HepG2 (cell line): ENCODE results near the gene FBXO9. TPM values are rescaled to one million over a fixed set of nuclear protein-coding genes. Genes with fewer than 3 reads are reported as not detected.

ENCODE experiments used
- ARID2 ChIP-seq: sonication (generic); formaldehyde crosslinking; IDR thresholded peaks from 2 replicates; pipeline ENCODE4 v1.8.1; 2022; ENCODE audit warnings: mild to moderate bottlenecking, missing genetic modification reagents, borderline replicate concordance
- ATF1 ChIP-seq: IDR thresholded peaks from 2 replicates; pipeline ENCODE4 v1.6.1; 2016; ENCODE audit warnings: mild to moderate bottlenecking, control low read depth
- FOSL2 ChIP-seq: sonication (generic); formaldehyde crosslinking; IDR thresholded peaks from 2 replicates; pipeline ENCODE4 v1.4.0; 2020; ENCODE audit warnings: missing genetic modification reagents
- FOXP1 ChIP-seq, 2 experiments: fragments of 450-650 bp in 1 of 2; IDR thresholded peaks; 2 replicates each; pipeline ENCODE4 v1.6.1; 2017 to 2018; ENCODE audit warnings: antibody characterized with exemption in 1 of 2
- GATAD2A ChIP-seq: IDR thresholded peaks from 2 replicates; pipeline ENCODE4 v1.6.1; 2016
- HCFC1 ChIP-seq: fragments of 150-350 bp; IDR thresholded peaks from 2 replicates; pipeline ENCODE4 v1.6.1; 2014; ENCODE audit warnings: low read depth, low read length
- PHF20 ChIP-seq: sonication (generic); formaldehyde crosslinking; IDR thresholded peaks from 2 replicates; pipeline ENCODE4 v1.5.0; 2020; ENCODE audit warnings: mild to moderate bottlenecking, missing genetic modification reagents
- RXRB ChIP-seq: IDR thresholded peaks from 2 replicates; pipeline ENCODE4 v1.6.1; 2016; ENCODE audit warnings: borderline replicate concordance, missing genetic modification reagents, missing compliant biosample characterization
- SIN3B ChIP-seq: fragments of 150-350 bp; IDR thresholded peaks from 2 replicates; pipeline ENCODE4 v1.6.1; 2014; ENCODE audit warnings: low read length
- SIX4 ChIP-seq: sonication (generic); formaldehyde crosslinking; IDR thresholded peaks from 2 replicates; pipeline ENCODE4 v1.4.0; 2020; ENCODE audit warnings: missing genetic modification reagents
- ZEB1 ChIP-seq: IDR thresholded peaks from 2 replicates; pipeline ENCODE4 v1.6.1; 2012; ENCODE audit warnings: mild to moderate bottlenecking, low read depth, inconsistent platforms; ENCODE audit not compliant: insufficient replicate concordance
- ZFP37 ChIP-seq: sonication (generic); formaldehyde crosslinking; IDR thresholded peaks from 2 replicates; pipeline ENCODE4 v1.4.0; 2020; ENCODE audit warnings: missing genetic modification reagents, borderline replicate concordance
- ZNF230 ChIP-seq: sonication (generic); formaldehyde crosslinking; IDR thresholded peaks from 2 replicates; pipeline ENCODE4 v1.4.0; 2020; ENCODE audit warnings: mild to moderate bottlenecking, missing genetic modification reagents
- ZNF232 ChIP-seq: sonication (generic); formaldehyde crosslinking; IDR thresholded peaks from 2 replicates; pipeline ENCODE4 v1.4.0; 2020; ENCODE audit warnings: missing genetic modification reagents, borderline replicate concordance
- ZNF256 ChIP-seq: sonication (generic); formaldehyde crosslinking; conservative IDR thresholded peaks from 2 replicates; pipeline ENCODE4 v1.4.0; 2020; ENCODE audit warnings: missing genetic modification reagents
- ZNF747 ChIP-seq: sonication (generic); formaldehyde crosslinking; IDR thresholded peaks from 2 replicates; pipeline ENCODE4 v1.8.1; 2023; ENCODE audit warnings: missing genetic modification reagents, mild to moderate bottlenecking, borderline replicate concordance
- ZNF749 ChIP-seq: sonication (generic); formaldehyde crosslinking; IDR thresholded peaks from 2 replicates; pipeline ENCODE4 v1.8.0; 2022; ENCODE audit warnings: mild to moderate bottlenecking, missing genetic modification reagents, moderate library complexity, borderline replicate concordance
- ZSCAN9 ChIP-seq: IDR thresholded peaks from 2 replicates; pipeline ENCODE4 v1.6.1; 2016; ENCODE audit warnings: borderline replicate concordance
- polyA plus RNA-seq, 8 experiments: library from polyadenylated mRNA; depleted of rRNA in 3 of 8; stranded (reverse) in 7 of 8; unstranded in 1 of 8; fragments of >200 nt; fragmentation: Illumina TruSeq in 4 of 8; extraction: Trizol in 4 of 8; gene quantifications; 2 replicates each; pipeline versions ENCODE4 v1.2.1 to v1.2.3, GENCODE V29; 2011 to 2016; ENCODE audit warnings: low read depth in 4 of 8, missing spikeins in 1 of 8, mixed read lengths in 1 of 8; ENCODE audit not compliant: insufficient read depth in 1 of 8
- total RNA-seq, 5 experiments: library from RNA; depleted of rRNA; stranded (reverse); fragments of >200 nt; fragmentation: Illumina TruSeq; extraction: Trizol; gene quantifications; 2 replicates each; pipeline ENCODE4 v1.2.3, GENCODE V29; 2016; ENCODE audit warnings: low read depth in 1 of 5
- TF ChIP-seq, protein P1 (sequence below): sonication (generic); formaldehyde crosslinking; IDR thresholded peaks from 2 replicates; pipeline ENCODE4 v1.4.0; 2020; ENCODE audit warnings: missing genetic modification reagents, mild to moderate bottlenecking, borderline replicate concordance
- TF ChIP-seq, protein P2 (sequence below): sonication (generic); formaldehyde crosslinking; IDR thresholded peaks from 2 replicates; pipeline ENCODE4 v1.4.0; 2020; ENCODE audit warnings: missing genetic modification reagents, borderline replicate concordance
- TF ChIP-seq, protein P3 (sequence below): sonication (generic); formaldehyde crosslinking; IDR thresholded peaks from 2 replicates; pipeline ENCODE4 v1.8.0; 2022; ENCODE audit warnings: mild to moderate bottlenecking, missing genetic modification reagents; ENCODE audit not compliant: insufficient replicate concordance
- TF ChIP-seq, protein P4 (sequence below): sonication (generic); formaldehyde crosslinking; IDR thresholded peaks from 2 replicates; pipeline ENCODE4 v1.4.0; 2020; ENCODE audit warnings: missing genetic modification reagents

FBXO9 gene
- total and polyA plus RNA-seq, 2 of the 13 experiments (the other 11 are each of a cell fraction or from before 2014, with no cell fraction given): 64.3 to 98.4 TPM

DNA sequence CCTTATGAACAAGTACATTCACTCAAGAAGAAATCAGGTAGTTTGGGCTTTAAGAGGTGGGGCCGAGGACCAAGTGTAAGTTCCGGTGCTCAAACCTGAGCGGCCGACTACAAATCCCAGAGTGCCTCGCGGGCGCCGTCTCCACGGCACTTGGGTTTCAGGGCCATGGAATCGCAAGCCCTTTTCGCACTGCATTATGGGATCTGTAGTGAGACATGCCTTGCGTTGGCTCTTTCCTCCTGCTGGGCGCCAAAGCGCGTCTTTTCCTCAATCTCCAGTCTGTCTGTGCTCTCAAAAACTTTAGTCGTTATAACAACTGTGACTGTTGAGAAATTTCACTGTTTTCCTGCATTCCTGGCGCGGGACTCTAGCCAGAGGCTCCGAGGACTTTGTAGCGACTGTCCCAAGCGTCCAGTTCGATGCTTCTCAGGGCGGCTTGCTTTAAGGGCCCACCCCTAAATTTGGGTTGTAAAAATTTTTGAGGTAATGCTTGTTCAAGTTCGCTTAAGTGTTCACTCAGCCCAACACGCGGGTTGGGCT, 408 bp upstream of the FBXO9 start (continued):
- TF ChIP-seq, protein P1, sequence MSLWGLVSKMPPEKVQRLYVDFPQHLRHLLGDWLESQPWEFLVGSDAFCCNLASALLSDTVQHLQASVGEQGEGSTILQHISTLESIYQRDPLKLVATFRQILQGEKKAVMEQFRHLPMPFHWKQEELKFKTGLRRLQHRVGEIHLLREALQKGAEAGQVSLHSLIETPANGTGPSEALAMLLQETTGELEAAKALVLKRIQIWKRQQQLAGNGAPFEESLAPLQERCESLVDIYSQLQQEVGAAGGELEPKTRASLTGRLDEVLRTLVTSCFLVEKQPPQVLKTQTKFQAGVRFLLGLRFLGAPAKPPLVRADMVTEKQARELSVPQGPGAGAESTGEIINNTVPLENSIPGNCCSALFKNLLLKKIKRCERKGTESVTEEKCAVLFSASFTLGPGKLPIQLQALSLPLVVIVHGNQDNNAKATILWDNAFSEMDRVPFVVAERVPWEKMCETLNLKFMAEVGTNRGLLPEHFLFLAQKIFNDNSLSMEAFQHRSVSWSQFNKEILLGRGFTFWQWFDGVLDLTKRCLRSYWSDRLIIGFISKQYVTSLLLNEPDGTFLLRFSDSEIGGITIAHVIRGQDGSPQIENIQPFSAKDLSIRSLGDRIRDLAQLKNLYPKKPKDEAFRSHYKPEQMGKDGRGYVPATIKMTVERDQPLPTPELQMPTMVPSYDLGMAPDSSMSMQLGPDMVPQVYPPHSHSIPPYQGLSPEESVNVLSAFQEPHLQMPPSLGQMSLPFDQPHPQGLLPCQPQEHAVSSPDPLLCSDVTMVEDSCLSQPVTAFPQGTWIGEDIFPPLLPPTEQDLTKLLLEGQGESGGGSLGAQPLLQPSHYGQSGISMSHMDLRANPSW (CRISPR knock-in tag): peak; percentile 71; the same call in 1 of the 2 replicates
- TF ChIP-seq RXRB (CRISPR knock-in tag) (peak; percentile 39; the same call in 1 of the 2 replicates), PHF20 (CRISPR knock-in tag) (no peak), ZFP37 (CRISPR knock-in tag) (peak; percentile 83; the same call in 1 of the 2 replicates), ZNF256 (no peak; the same call in 1 of the 2 replicates), ZNF749 (no peak), ATF1 (CRISPR knock-in tag) (peak; percentile 67), SIX4 (CRISPR knock-in tag) (0 out of 2 replicates have a peak, but pooled peaks have one; percentile 12), ZEB1 (no peak), ZSCAN9 (CRISPR knock-in tag) (no peak), HCFC1 (peak; percentile 95), SIN3B (peak; percentile 26; the same call in 1 of the 2 replicates), ZNF747 (peak; percentile 89; the same call in 1 of the 2 replicates), ZNF230 (CRISPR knock-in tag) (peak; percentile 11; the same call in 1 of the 2 replicates), FOXP1 (IDR thresholded peaks at IDR 0.05) (no peak), FOXP1 (CRISPR knock-in tag; IDR thresholded peaks at IDR 0.05) (no peak), FOSL2 (CRISPR knock-in tag) (peak; percentile 49), ZNF232 (CRISPR knock-in tag) (peak; percentile 28; the same call in 1 of the 2 replicates), GATAD2A (peak; percentile 40; the same call in 1 of the 2 replicates), ARID2 (CRISPR knock-in tag) (no peak)
- TF ChIP-seq, protein P2, sequence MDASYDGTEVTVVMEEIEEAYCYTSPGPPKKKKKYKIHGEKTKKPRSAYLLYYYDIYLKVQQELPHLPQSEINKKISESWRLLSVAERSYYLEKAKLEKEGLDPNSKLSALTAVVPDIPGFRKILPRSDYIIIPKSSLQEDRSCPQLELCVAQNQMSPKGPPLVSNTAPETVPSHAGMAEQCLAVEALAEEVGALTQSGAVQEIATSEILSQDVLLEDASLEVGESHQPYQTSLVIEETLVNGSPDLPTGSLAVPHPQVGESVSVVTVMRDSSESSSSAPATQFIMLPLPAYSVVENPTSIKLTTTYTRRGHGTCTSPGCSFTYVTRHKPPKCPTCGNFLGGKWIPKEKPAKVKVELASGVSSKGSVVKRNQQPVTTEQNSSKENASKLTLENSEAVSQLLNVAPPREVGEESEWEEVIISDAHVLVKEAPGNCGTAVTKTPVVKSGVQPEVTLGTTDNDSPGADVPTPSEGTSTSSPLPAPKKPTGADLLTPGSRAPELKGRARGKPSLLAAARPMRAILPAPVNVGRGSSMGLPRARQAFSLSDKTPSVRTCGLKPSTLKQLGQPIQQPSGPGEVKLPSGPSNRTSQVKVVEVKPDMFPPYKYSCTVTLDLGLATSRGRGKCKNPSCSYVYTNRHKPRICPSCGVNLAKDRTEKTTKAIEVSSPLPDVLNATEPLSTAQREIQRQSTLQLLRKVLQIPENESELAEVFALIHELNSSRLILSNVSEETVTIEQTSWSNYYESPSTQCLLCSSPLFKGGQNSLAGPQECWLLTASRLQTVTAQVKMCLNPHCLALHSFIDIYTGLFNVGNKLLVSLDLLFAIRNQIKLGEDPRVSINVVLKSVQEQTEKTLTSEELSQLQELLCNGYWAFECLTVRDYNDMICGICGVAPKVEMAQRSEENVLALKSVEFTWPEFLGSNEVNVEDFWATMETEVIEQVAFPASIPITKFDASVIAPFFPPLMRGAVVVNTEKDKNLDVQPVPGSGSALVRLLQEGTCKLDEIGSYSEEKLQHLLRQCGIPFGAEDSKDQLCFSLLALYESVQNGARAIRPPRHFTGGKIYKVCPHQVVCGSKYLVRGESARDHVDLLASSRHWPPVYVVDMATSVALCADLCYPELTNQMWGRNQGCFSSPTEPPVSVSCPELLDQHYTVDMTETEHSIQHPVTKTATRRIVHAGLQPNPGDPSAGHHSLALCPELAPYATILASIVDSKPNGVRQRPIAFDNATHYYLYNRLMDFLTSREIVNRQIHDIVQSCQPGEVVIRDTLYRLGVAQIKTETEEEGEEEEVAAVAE (CRISPR knock-in tag): no peak
- TF ChIP-seq, protein P3, sequence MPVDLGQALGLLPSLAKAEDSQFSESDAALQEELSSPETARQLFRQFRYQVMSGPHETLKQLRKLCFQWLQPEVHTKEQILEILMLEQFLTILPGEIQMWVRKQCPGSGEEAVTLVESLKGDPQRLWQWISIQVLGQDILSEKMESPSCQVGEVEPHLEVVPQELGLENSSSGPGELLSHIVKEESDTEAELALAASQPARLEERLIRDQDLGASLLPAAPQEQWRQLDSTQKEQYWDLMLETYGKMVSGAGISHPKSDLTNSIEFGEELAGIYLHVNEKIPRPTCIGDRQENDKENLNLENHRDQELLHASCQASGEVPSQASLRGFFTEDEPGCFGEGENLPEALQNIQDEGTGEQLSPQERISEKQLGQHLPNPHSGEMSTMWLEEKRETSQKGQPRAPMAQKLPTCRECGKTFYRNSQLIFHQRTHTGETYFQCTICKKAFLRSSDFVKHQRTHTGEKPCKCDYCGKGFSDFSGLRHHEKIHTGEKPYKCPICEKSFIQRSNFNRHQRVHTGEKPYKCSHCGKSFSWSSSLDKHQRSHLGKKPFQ (CRISPR knock-in tag): peak; percentile 53
- TF ChIP-seq, protein P4, sequence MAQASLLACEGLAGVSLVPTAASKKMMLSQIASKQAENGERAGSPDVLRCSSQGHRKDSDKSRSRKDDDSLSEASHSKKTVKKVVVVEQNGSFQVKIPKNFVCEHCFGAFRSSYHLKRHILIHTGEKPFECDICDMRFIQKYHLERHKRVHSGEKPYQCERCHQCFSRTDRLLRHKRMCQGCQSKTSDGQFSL: peak; percentile 86
